Epithelial cell of prostate (primary cell): ENCODE measurements around the gene TRIM26.
A peak's percentile ranks its signal among the peaks of the same experiment; 100 is the strongest.

ENCODE experiments used
- DNase-seq: peaks from one replicate; pipeline ENCODE4 v3.0.0-alpha.2; 2011; ENCODE audit warnings: low read depth, low spot score
- H3K27ac ChIP-seq: fragments of 450-650 bp; 2 replicates; pipeline ENCODE4 v1.5.1; 2017; ENCODE audit warnings: mild to moderate bottlenecking

Gene TRIM26

DNA sequence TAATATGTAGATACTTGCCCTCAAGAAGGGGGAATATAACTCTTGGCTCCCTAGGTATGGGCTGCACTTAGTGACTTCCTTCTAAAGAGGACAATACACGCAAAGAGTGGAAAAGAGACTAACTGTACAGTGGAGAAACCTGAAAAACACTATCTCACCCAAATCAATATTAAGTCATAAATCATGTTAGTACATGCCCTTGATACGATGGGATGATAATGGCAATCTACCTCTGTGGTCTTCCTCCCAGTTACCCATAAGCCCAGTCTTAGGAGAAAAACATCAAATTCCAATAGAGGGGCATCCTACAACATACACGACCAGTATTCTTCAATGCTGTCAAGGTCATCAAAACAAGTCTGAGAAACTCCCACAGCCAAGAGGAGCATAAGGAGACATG lies 1.3 kb downstream of the TRIM26 start:
- DNase-seq: no peak
- peak overlapping the region; percentile 88 for H3K27ac ChIP-seq

DNA sequence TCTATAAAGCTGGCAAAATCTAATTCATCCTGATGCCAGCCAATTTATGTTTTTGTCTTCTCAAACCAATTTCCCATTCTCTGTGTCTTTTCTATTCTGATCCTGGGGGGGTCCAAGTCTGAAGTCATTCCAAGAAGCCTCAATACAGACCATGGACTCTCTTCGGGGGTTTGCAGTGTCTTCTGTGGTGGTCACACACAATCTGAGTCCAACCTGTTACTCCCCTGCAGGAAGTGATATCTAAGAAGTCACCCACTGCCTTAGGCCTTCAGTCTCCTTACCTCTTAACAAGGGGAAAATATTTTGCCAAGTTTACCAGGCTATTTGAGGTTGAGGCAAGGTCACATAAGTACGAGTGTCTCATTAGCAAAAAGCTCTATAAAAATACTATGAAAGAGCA lies 1.9 kb downstream of the TRIM26 start:
- H3K27ac ChIP-seq: peak overlapping the region; percentile 88
- DNase-seq: no peak

DNA sequence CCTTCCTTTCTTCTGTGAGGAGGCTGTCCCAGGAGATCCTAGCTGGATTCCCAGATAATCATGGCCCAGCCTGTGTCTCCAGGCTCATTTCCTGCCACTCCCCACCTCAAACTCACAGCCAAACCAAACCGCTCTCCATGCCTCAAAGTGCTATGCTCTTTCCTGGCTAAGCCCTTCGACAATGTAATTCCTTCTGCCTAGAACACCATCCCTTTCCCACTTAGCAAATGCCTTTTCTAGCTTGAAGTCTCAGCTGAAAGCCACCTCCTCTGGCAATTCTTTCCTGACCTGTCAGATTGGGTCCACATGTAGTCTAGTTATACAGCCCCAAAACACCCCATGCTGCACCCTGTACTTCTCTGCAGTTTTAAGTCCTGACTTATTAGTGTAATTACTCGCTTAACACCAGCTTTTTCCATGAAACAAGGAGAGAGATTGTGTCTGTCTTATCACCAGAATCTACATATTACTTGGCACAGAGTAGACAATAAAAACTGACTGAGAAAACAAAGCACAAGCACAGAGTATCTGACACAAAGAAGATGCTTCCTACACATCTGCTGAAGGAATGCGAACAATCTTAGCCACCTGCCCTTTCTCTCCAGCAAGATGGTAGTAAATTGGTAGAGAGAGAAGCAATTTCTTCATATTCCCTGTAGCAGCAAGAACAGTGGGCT lies 5.4 kb downstream of the TRIM26 start:
- H3K27ac ChIP-seq: peak overlapping the region; percentile 63
- no peak for DNase-seq

DNA sequence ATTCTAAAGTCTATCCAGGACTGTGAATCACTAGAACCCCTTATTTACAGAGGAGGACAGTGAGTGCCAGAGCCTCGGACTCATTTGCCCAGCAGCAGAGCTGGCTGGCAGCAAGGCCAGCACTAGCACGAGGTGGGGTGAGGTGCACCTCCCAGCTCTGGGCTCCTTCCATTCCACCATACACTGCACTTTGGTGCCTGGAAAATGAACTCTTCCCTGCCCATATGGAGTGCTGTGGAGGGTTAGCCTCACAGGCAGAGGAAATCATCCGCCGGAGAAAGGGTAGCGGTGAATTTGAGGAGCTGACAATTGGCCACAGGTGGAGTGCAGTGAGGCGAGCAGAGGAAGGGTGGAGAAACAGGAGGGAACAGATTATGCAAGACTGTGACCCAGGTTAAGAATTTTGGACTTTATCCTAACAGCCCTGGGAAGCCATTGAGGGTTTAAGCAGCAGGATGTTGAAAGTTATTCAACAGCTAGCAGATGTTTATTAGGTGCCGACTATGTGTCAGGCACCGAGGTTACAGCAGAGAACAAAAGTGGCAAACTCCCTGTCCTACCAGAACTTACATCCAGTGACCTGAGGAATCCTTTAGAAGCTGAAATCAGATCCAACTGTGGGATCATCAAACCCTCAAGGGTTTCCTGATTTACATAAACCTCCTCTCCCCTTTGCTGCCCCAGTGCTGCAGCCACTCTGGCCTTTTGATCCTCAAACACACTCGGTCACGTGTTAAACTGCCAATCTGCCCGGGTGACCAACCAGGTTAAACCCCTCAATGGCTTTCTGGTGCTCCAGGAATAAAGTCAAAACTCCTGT lies 6.2 kb downstream of the TRIM26 start:
- peak overlapping the region; percentile 63 for H3K27ac ChIP-seq
- no peak for DNase-seq

DNA sequence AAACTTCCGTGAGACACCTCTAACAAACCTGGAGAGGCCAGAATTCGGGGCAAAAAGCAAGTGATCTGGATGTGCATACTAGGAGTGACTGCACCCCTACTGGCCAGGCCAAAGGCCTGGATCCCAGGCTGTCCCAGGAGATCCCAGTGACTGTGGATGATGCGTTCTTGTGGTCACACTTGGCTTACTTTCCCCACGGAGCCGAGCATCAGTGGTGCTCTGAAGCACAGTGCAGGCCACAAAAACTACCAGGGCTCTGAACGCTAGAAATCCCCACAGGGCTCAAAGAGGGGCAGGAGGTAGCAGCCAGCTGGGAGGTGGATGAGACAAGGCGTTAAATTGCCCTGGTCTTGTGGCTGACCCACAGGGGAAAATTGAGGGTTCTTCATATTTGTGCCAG lies 7.1 kb downstream of the TRIM26 start:
- DNase-seq: no peak
- H3K27ac ChIP-seq: peak overlapping the region; percentile 63

DNA sequence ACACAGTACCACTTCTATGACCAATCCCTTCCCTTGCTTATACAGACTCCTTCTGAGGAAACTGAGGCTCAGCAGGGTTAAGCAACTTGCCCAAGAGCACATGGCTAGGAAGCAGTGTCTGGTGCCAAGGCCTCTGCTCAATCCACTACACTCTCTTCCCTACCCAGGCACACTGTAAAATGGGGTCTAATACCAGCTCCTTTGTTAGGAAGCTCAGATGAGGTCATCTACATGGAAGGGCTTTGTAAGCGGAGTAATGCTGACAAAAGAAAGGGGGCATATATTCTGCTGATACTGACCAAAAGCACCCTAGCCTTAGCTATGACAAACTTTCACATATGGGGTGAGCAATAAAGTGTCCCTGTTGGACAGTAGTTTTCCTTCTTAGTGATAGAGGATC lies 9.1 kb downstream of the TRIM26 start:
- no peak overlapping the region for H3K27ac ChIP-seq
- no peak for DNase-seq

DNA sequence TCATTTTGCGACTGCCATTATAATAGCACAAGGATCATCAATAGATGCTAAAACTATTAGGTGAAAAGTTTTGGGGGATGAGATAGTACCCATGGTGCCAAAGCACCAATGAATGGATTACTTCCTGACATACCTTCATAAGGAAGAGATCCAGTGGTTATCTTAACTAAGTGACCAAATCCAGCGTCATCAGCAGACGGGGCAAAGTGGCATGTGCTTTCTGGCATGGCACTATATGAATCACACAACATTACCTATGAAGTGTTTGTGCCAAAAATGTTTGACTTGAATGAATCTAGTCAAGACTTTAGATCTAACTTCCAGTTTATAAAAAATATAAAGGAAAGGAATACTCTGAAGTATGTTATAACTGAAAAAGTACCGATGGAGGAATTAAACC lies 10.8 kb downstream of the TRIM26 start:
- H3K27ac ChIP-seq: peak overlapping the region; percentile 60
- DNase-seq: no peak

DNA sequence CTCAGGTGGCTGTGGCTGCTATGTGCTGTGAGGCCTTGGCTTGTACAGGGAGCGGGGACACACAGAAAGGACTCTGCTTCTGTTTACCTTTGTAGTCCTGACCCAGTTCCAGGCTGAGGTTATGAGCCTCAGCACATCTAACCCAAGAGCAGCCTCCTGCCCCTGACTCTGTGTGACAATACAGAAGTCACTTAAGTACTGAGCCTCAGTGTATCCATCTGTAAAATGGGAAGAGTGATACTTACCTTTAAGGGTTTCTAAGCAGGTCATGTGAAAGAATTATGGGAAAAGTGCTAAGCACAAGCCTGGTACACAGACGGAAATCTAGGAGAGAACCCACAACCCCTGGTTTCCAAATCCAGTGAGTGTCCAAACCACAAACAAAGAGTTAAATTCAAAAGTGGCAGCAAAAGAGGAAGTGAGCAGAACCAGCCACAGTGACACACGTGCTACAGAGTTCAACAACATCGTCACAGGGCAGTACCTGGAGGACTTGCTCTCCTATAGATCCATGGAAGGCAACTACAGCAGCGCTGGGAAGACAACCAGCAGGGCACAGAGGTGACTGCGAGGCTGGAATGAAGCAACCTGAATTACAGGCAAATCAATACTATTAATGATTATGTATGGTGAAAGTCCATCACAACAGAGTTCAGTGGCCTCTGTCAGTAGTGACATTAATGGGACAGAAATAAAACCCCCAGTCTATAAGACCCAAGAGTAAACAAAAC lies 12.5 kb downstream of the TRIM26 start:
- no peak overlapping the region for H3K27ac ChIP-seq
- no peak for DNase-seq

DNA sequence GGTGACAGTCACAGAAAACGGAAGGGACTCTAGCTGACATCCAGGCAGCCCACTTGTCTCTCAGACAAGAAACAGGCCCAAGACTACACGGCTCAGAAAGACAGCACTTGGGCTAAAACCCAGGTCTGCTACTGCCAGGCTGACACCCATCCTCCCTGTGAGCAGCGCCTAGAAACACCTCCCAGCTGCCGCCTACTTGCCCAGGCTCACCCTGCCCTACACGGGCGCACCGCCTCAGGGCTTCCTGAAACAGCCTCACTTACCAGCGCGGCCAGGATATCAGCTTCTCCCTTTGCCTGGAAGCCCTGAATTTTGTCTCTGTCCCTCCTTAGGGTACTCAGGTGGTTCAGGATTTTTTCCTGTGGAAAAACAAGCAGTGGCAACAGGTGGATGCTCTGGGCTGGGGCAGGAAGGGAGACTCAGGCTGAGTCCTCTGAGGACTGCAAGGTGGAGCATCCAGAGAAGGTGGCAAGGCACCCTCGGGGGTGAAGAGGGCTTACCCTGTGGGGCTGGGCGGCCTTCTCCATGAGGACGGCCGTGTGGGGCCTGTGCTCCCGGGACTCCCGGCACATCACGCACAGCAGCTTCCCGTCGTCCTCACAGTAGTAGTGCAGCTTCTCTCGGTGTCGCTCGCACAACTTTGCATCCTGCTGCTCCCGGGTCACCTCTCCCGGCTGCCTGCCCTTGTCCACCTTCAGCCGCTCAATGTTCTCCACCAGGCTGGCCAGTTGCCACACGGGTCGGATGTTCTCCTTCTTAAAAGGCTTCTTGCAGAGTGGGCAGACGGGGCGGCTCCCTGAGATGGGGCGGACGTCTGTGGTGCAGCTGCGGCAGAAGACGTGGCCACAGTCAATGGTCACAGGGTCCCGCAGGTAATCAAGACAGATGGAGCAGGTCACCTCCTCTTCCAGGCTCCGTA lies 14.8 kb downstream of the TRIM26 start:
- DNase-seq: no peak

DNA sequence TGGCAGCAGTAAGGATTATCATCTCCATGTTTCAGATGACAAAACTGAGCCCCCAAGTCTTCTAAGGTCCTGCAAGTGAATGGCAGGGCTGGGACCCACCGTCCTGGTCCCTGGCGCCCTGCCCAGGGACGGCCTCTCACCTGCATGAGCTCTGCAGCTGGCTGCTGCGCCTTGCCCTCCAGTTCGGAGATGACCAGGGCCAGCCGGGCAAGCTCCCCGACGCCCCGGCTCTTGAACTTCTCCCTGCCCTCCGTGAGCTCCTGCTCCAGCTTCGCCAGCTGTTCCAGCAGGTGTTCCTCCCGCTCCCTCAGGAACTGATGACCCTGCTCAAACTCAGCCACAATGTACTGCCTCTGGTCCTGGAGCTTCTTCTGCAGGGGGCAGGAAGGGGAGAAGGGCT lies 16.8 kb downstream of the TRIM26 start:
- no peak overlapping the region for H3K27ac ChIP-seq
- DNase-seq: no peak

More for the DNA sequence above, 14.8 kb downstream of the TRIM26 start:
- no peak overlapping the region for H3K27ac ChIP-seq

DNA sequence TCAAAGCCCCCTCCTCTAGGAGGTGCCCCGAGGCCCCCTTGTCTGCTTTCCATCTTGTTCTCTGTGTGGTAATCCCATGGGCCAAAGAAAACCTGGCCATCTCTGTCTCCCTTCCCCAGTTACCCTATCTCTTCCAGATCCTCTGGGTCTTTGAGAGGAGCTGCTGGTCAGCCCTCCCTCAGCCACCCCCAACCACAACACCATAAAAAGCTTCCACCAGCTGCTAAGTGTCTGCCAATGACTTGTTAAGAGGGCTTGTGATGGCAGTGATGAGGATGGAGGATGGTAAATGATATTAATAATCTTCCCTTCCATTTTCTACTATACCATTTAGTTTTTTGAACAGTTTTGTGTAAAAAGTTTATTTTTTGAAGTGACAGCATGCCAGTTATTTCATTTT lies 17.3 kb downstream of the TRIM26 start:
- no peak for DNase-seq
- no peak overlapping the region for H3K27ac ChIP-seq

DNA sequence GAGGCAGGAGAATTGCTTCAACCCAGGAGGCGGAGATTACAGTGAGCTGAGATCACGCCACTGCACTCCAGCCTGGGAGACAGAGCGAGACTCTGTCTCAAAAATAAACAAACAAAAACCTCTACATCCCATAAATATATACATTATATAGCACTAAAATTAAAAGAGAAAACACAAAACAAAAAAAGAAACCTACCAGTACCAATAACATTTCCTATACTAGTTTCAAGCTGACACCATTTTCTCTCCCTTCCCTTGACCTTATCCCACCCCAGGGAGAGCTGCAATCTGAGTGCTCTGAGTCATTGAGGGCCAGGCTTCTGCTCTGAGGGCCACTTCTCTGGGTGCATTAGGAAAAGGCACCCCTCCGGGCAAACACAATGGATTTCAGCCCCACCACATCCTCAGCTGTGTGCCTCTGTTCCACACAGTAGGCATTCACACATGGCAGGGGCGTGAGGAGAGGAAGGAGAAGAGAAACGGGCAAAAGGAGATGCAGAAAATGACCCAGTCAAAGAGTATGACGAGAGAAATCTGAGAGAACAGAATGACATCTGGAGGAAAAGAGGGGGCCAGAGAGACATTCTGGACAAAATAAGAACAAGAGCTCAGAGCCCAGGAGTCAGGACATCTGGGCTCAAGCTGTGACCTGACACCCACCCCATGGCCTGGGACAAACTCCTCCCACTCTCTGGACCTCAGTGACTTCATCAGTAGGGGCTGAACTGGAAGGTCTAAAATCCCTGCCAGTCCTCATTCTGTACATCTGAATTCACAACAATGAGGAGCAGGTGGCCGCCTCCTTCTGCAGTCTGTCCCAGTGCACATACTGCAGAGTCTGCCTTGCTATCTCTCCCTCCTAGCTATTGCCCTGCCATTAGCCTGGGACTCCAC lies 18.2 kb downstream of the TRIM26 start:
- H3K27ac ChIP-seq: no peak overlapping the region
- DNase-seq: no peak

DNA sequence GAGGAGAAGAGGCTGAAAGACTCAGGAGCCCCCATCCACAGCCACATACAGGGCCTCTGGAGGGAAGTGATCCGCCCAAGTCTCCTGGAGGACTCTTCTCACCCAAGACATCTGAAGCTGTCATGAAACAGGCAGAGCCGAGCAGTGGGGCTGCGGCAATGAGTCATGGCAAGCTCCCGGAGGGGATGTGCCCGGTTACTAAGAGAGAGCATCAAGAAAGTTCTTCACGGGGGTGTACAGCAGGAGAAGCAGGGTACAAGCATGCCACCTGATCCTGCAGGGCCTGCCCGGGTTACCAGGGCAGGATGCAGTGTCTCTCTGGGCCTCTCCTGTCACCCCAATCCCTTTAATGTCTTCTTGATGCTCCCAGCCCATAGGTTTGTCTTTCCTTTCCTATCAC lies 21.1 kb downstream of the TRIM26 start:
- DNase-seq: no peak
- H3K27ac ChIP-seq: no peak overlapping the region

DNA sequence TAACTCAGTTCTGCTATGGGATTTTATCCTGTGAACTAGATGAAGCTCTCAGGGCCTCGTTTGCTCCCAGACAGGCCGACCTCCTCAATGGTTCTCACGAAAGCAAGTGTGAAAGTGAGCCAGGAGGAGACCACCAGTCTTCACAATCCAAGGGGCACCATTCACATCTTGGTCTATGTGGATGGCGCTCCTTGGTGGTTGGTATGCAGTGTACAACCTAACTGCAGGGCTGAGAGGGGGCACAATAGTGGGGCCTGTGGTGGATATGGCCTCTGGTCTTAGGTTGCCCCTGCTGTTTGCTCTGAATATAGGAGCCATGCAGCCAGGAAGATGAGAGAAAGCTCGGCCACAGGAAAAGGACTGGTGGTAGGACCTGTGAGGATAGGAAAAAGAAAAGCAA lies 24.7 kb downstream of the TRIM26 start:
- no peak overlapping the region for H3K27ac ChIP-seq
- no peak for DNase-seq

DNA sequence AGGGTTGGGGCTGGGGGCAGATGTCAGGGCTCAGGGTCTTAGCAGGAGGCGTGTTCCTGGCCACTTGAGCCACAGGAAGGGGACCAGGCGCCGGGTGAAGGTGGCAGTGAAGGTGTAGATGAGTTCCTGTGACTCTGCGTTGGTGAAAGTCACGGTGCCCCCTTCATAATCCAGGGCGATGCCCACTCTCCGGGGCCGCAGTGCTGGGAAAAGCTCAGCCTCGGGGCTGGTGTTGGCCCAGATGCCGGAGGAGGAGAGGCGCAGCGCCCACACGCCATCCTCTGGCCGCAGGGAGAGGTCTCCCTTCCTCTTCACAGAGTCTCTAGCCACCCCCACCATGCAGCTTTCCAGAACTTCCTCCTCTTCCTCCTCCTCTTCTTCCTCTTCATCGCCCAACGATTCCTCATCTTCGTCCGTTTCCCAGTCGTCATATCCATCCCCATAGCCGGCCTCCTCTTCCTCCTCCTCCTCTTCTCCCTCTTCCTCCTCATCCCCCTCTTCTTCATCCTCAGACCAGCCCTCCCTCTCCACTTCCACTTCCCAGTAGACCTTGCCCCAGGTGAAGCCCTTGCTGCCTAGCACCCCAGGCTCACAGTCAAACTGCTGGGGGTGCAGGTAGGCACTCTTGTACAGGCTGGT lies 27.2 kb downstream of the TRIM26 start:
- no peak for DNase-seq
- no peak overlapping the region for H3K27ac ChIP-seq

DNA sequence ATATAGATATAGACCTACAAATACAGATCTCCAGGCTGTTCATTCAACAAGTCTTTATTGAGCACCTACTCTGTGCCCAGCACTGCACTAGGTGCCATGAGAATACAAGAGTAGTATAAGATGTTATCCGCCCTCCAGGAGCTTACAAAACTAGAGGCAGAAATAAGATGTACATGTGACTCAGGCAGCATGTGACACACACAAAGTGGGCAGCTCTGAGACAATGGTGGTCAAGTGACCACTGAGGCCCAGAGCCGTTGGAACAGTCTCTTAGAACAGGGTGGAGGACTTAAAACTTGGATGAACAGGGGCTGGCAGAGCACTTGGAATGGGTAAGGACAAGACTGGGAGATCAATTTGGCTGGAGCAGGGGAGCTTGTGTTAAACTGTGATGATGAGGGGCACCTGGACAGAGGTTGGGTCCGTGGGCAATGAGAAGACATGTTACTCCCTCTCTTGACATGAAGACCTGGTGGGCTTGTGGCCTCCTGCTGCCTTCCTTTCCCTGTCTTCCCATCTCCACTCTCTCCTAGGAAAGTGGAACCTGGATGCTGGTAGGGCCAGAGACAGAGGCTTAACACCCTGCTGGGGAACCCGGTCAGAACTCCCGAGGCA lies 28.7 kb downstream of the TRIM26 start:
- H3K27ac ChIP-seq: no peak overlapping the region
- DNase-seq: no peak

DNA sequence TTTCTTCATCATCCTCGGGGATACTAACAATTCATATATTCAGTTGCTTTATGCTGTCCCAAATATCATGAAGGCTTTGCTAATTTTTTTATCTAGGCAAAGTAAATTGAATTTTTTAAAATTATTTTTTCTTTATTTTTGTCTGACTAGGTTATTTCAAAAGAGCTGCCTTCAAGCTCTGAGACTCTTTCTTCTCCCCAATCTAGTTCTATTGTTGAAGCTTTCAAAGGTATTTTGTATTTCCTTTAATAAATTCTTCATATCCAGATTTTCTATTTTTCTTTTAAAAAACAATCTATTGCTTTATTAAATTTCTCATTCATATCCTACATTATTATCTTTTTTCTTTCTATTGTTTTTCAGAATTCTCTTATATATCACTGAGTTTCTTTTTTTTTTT lies 33.1 kb downstream of the TRIM26 start:
- DNase-seq: no peak
- no peak overlapping the region for H3K27ac ChIP-seq

DNA sequence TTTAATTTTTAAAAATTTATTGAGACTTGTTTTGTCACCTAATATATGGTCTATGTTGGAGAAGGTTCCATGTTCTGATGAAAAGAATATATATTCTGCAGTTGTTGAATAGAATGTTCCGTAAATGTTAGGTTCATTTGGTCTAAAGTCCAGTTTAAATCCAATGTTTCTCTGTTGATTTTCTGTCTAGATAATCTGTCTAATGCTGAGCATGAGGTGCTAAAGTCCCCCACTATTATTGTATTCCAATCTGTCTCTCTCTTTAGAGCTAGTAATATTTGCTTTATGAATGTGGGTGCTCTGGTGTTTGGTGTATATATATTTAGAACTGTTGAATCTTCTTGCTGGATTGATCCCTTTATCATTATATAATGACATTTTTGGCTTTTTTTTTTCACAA lies 34.4 kb downstream of the TRIM26 start:
- DNase-seq: no peak
- no peak overlapping the region for H3K27ac ChIP-seq
